NB4 (cell line): ENCODE results near the gene ODAD3.
"Not testable (repeated sequence)": the region's sequence is repeated elsewhere in the genome, so short reads cannot be mapped to it uniquely, and the experiment has no call there.

ENCODE experiments used
- DNase-seq: peaks from one replicate; pipeline ENCODE4 v3.0.0; 2010; ENCODE audit warnings: low read depth
- H3K4me3 ChIP-seq: one replicate; pipeline ENCODE4 v1.5.1; 2011; ENCODE audit warnings: mild to moderate bottlenecking, low read depth, low read length, moderate library complexity
- CTCF ChIP-seq: IDR thresholded peaks from one replicate; pipeline ENCODE4 v1.5.1; 2012; ENCODE audit warnings: low read depth, low read length
- MYC ChIP-seq: IDR thresholded peaks from 2 replicates; pipeline ENCODE4 v1.6.1; 2011; ENCODE audit warnings: low read depth, low read length
- POLR2A ChIP-seq: IDR thresholded peaks from 2 replicates; pipeline ENCODE4 v1.6.1; 2011; ENCODE audit warnings: mild to moderate bottlenecking; ENCODE audit not compliant: insufficient read length; ENCODE audit errors: extremely low read depth
- TF ChIP-seq, protein P1 (sequence below): IDR thresholded peaks from 2 replicates; pipeline ENCODE4 v1.6.1; 2011; ENCODE audit warnings: low read depth, low read length

ODAD3 gene

DNA sequence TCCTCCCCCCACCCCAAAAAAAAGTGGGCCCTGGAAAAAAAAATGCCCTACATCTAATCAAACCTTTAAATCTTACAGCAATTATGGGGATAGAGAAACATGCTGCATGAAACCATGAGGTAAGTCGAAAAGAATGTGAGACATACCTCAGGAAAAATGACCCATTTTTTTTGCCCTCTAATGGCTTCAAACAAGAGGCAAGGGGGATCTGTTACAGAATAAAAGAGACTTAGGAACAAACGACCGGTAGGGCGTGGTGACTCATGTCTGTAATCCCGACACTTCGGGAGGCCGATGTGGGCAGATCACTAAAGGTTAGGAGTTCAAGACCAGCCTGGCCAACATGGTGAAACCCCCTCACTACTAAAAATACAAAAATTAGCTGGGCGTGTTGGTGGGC is 24.2 kb downstream of the ODAD3 start:
- H3K4me3 ChIP-seq: no peak overlapping the region
- DNase-seq: peak; percentile 33
- no peak for TF ChIP-seq CTCF

GRCh38 chr19:11408591-11408990 is 26.3 kb downstream of the ODAD3 start:
- no peak for DNase-seq
- TF ChIP-seq, protein P1, sequence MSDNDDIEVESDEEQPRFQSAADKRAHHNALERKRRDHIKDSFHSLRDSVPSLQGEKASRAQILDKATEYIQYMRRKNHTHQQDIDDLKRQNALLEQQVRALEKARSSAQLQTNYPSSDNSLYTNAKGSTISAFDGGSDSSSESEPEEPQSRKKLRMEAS: no peak
- TF ChIP-seq POLR2A (no peak), CTCF (no peak), MYC (no peak)
- H3K4me3 ChIP-seq: no peak overlapping the region

- H3K4me3 ChIP-seq: not testable (repeated sequence)
- peak; percentile 47 for DNase-seq
These were observed 28.2 kb downstream of the ODAD3 start for GRCh38 chr19:11406703-11407236.

DNA sequence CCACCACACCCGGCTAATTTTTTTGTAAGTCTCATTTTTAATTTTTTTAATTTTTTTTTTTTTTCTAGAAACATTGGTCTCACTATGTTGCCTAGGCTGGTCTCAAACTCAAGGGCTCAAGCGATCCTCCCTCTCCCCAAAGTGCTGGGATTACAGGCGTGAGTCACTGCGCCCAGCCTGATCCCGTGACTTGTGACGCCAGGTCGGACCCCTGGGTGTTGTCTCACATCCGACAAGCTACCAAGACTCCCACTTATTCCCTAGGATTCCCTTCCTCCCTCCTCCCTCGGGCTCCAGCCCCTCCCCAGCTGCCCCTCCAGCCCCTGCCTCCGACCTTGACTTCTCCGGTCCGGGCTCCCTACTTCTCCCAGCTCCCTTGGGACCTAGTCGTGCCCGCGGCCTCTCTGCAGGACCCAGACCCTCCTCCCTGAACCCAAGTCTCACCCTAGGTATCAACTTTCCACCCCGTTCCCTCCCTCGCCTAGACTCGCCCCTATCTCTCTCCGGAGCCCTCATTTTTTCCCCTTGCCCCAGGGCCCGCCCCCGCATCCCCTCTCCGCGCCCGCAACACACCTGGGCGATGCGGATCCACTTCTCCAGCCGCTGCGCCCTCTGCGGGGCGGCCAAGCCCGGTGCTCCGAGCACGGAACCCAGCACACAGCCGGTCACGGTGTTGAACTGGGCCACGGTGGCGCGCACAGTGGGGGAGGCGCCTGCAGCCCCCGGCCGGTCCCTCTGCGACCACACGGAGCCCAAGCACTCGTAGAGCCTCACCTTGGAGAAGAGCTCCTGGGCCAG is 28.9 kb downstream of the ODAD3 start:
- TF ChIP-seq, protein P1: no peak
- TF ChIP-seq MYC (no peak), CTCF (no peak), POLR2A (no peak)
- DNase-seq: no peak
- H3K4me3 ChIP-seq: no peak overlapping the region

DNA sequence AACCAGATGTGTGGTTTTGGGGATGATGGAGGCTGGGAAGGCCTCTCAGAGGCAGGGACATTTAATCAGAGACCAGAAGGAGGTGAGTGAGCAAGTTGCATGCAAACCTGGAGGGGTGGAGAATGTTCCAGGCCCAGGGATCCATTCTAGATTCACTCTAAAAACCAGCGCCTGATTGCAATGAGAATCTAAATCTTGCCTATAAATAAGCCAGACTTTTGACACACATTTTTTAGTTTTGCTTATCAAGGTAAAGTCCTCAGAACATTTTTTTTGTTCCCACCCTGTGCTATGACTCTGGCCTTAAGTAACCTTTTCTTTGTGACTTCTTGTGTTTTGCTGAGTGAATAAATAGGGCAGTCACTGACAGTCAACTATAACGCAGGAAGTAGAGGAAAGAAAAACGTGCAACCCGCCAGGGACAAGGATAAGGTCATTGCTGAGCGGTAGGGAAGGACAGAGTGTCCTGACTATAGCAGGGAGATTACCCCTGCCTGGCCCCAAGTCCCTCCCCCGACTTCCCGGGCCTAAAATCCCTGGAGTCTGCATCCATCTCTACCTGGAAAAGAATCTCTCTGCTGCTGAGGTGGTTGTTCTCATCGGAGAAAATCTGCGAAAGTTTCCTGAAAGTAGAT is 30.2 kb downstream of the ODAD3 start:
- no peak for TF ChIP-seq CTCF
- TF ChIP-seq, protein P1: no peak
- TF ChIP-seq MYC: no peak
- no peak for TF ChIP-seq POLR2A
- H3K4me3 ChIP-seq: no peak overlapping the region
- no peak for DNase-seq

DNA sequence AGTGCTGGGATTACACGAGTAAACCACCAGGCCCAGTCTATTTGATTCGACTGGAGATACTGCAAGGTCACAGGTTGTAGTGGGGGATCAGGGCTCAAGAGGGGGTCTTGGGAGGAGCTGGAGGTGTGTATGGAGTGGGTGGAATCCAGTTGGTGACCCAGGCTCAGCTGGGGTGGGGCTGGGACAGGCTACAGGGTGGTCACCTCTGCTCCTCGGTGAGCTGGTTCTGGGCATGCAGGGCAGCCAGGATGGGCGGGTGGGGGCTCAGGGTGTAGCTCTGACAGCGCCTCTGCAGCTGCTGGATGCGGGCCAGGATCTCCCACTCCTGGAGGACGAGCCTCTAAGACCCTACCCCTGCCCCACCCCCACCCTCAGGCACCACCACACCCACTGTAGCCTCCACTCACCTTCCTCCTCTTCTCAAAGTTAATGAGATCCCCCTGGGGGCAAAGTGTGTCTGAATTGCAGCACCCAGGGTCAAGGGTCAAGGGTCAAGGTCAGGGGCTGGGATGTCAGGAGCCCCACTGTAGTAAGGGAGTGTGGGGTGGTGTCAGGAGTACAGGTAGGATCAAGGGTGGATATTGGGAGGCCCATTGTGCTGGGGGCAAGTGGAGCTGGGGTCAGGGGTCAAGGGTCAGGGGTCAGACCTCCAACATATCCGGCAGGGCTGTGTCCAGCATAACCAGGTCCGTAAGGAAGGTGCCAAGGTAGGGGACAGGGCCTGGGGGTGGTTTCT is 32.9 kb downstream of the ODAD3 start:
- DNase-seq: no peak

More for the DNA sequence above, 32.9 kb downstream of the ODAD3 start:
- TF ChIP-seq MYC (no peak), CTCF (no peak), POLR2A (no peak)
- TF ChIP-seq, protein P1: no peak
- H3K4me3 ChIP-seq: no peak overlapping the region
